IMR-90 (cell line): ENCODE data around the gene GSTA4.
A peak's percentile ranks its signal among the peaks of the same experiment; 100 is the strongest.
"Not testable (repeated sequence)": the region's sequence is repeated elsewhere in the genome, so short reads cannot be mapped to it uniquely, and the experiment has no call there.

Experiments used
- MXI1 ChIP-seq: IDR thresholded peaks from 2 replicates; pipeline ENCODE4 v1.6.1; 2012; ENCODE audit warnings: low read depth, mild to moderate bottlenecking, low read length, moderate library complexity, borderline replicate concordance
- POLR2A ChIP-seq: IDR thresholded peaks from 2 replicates; pipeline ENCODE4 v1.6.1; 2012; ENCODE audit warnings: mild to moderate bottlenecking, low read depth, low read length
- RAD21 ChIP-seq: IDR thresholded peaks from 2 replicates; pipeline ENCODE4 v1.6.1; 2012; ENCODE audit warnings: low read length, improper control_type of control experiment
- RCOR1 ChIP-seq: IDR thresholded peaks from 2 replicates; pipeline ENCODE4 v1.6.1; 2012; ENCODE audit warnings: mild to moderate bottlenecking, low read length, improper control_type of control experiment; ENCODE audit not compliant: insufficient replicate concordance
- SMC3 ChIP-seq: fragments of 150-350 bp; IDR thresholded peaks from 2 replicates; pipeline ENCODE4 v1.6.1; 2016; ENCODE audit warnings: low read depth, mild to moderate bottlenecking, antibody characterized with exemption, low read length, moderate library complexity
- TF ChIP-seq, protein P1 (sequence below): conservative IDR thresholded peaks from 2 replicates; pipeline ENCODE4 v1.5.1; 2012; ENCODE audit warnings: mild to moderate bottlenecking, low read depth, low read length, improper control_type of control experiment
- TF ChIP-seq, protein P2 (sequence below): fragments of 150-350 bp; IDR thresholded peaks from 2 replicates; pipeline ENCODE4 v1.6.1; 2017; ENCODE audit warnings: mild to moderate bottlenecking, antibody characterized with exemption, low read length, low read depth

GRCh38 chr6:52995089-52995912 is at the start of gene GSTA4:
- TF ChIP-seq RCOR1, MXI1: not testable (repeated sequence)
- peak; percentile 76 for TF ChIP-seq RAD21
- TF ChIP-seq, protein P1, sequence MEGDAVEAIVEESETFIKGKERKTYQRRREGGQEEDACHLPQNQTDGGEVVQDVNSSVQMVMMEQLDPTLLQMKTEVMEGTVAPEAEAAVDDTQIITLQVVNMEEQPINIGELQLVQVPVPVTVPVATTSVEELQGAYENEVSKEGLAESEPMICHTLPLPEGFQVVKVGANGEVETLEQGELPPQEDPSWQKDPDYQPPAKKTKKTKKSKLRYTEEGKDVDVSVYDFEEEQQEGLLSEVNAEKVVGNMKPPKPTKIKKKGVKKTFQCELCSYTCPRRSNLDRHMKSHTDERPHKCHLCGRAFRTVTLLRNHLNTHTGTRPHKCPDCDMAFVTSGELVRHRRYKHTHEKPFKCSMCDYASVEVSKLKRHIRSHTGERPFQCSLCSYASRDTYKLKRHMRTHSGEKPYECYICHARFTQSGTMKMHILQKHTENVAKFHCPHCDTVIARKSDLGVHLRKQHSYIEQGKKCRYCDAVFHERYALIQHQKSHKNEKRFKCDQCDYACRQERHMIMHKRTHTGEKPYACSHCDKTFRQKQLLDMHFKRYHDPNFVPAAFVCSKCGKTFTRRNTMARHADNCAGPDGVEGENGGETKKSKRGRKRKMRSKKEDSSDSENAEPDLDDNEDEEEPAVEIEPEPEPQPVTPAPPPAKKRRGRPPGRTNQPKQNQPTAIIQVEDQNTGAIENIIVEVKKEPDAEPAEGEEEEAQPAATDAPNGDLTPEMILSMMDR, result peak; percentile 94
- peak; percentile 79 for TF ChIP-seq SMC3
- peak; percentile 71; the same call in 1 of the 2 replicates for TF ChIP-seq POLR2A
- TF ChIP-seq, protein P2, sequence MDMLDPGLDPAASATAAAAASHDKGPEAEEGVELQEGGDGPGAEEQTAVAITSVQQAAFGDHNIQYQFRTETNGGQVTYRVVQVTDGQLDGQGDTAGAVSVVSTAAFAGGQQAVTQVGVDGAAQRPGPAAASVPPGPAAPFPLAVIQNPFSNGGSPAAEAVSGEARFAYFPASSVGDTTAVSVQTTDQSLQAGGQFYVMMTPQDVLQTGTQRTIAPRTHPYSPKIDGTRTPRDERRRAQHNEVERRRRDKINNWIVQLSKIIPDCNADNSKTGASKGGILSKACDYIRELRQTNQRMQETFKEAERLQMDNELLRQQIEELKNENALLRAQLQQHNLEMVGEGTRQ, result not testable (repeated sequence)
